BLaER1 treated with 17β-estradiol and CSF1 and Interleukin-3, amounts not matched to agents 10 nM and 100 nM (cell line): Measurements from ENCODE around the gene RORB.
A peak's percentile ranks its signal among the peaks of the same experiment; 100 is the strongest.

Source experiments
- H3K27ac ChIP-seq, 11 experiments: shearing (Covaris generic); formaldehyde crosslinking; 2 replicates each; pipeline ENCODE4 v1.8.1; 2022
- H3K27me3 ChIP-seq, 11 experiments: shearing (Covaris generic); formaldehyde crosslinking; 2 replicates each; pipeline ENCODE4 v1.8.1; 2022
- H3K36me3 ChIP-seq, 11 experiments: shearing (Covaris generic); formaldehyde crosslinking; 2 replicates each; pipeline ENCODE4 v1.8.1; 2022
- H3K4me1 ChIP-seq, 10 experiments: shearing (Covaris generic); formaldehyde crosslinking; 2 replicates each; pipeline ENCODE4 v1.8.1; 2022
- H3K4me2 ChIP-seq, 11 experiments: shearing (Covaris generic); formaldehyde crosslinking; 2 replicates each; pipeline ENCODE4 v1.8.1; 2022
- H3K4me3 ChIP-seq, 10 experiments: shearing (Covaris generic); formaldehyde crosslinking; 2 replicates each; pipeline ENCODE4 v1.8.1; 2022
- H3K9ac ChIP-seq, 11 experiments: shearing (Covaris generic); formaldehyde crosslinking; 2 replicates each; pipeline ENCODE4 v1.8.1; 2022
- H3K9me3 ChIP-seq, 11 experiments: shearing (Covaris generic); formaldehyde crosslinking; replicated peaks in 1 of 11; 2 replicates each; pipeline ENCODE4 v1.8.1; 2022
- H4K20me1 ChIP-seq, 11 experiments: shearing (Covaris generic); formaldehyde crosslinking; 2 replicates each; pipeline ENCODE4 v1.8.1; 2022
- Cebpa-rat ChIP-seq, 11 experiments: shearing (Covaris generic); IDR thresholded peaks; 2 replicates each; pipeline ENCODE4 v1.8.1; 2022

The RORB gene

GRCh38 chr9:74493512-74493911, 3.6 kb upstream of the RORB start:
- no peak overlapping the region for H3K4me2 ChIP-seq

GRCh38 chr9:74494490-74494889, 2.6 kb upstream of the RORB start:
- H3K4me3 ChIP-seq = no peak overlapping the region
- peaks cover 0 to 5% (median 0%) of the 10 kb centered on the region in 11 experiments; a peak in 1 of 22 replicates for H3K27me3 ChIP-seq
- no peak overlapping the region for H3K27ac ChIP-seq
- H3K9me3 ChIP-seq = no peaks in the 10 kb centered on the region
- peaks cover 0 to 10% (median 8%) of the 10 kb centered on the region in 10 experiments; a peak in 9 of 20 replicates for H3K4me1 ChIP-seq
- H4K20me1 ChIP-seq = peaks cover 0 to 14% (median 0%) of the 10 kb centered on the region in 11 experiments; a peak in 3 of 22 replicates
- H3K36me3 ChIP-seq = no peaks in the 10 kb centered on the region
- no peak overlapping the region for H3K4me2 ChIP-seq
- no peak for TF ChIP-seq Cebpa-rat (IDR thresholded peaks at IDR 0.05)
- no peak overlapping the region for H3K9ac ChIP-seq

More at GRCh38 chr9:74493512-74493911, 3.6 kb upstream of the RORB start:
- Histone ChIP-seq H3K36me3 (no peaks in the 10 kb centered on the region), H3K4me1 (peaks cover 0 to 10% (median 8%) of the 10 kb centered on the region in 10 experiments; a peak in 9 of 20 replicates), H3K9ac (no peak overlapping the region), H3K27me3 (peaks cover 0 to 5% (median 0%) of the 10 kb centered on the region in 11 experiments; a peak in 1 of 22 replicates), H4K20me1 (peaks cover 0 to 4% (median 0%) of the 10 kb centered on the region in 11 experiments; a peak in 2 of 22 replicates), H3K9me3 (no peaks in the 10 kb centered on the region), H3K4me3 (no peak overlapping the region), H3K27ac (no peak overlapping the region)
- no peak for TF ChIP-seq Cebpa-rat (IDR thresholded peaks at IDR 0.05)

- peak overlapping the region in 5 of 11 experiments; percentile 24 to 65 (median 42); a peak in 5 of 22 replicates for H3K27ac ChIP-seq
- peaks cover 0 to 25% (median 0%) of the 10 kb centered on the region in 11 experiments; a peak in 6 of 22 replicates for H4K20me1 ChIP-seq
- peak overlapping the region; percentile 63 to 92 (median 87) for H3K4me3 ChIP-seq
- peak overlapping the region; percentile 70 to 93 (median 89) for H3K4me2 ChIP-seq
- peaks cover 3 to 15% (median 10%) of the 10 kb centered on the region in 10 experiments; a peak in 16 of 20 replicates for H3K4me1 ChIP-seq
- H3K9me3 ChIP-seq = no peaks in the 10 kb centered on the region
- TF ChIP-seq Cebpa-rat (IDR thresholded peaks at IDR 0.05) = no peak
- H3K36me3 ChIP-seq = no peaks in the 10 kb centered on the region
- peak overlapping the region; percentile 62 to 94 (median 77); a peak in 21 of 22 replicates for H3K9ac ChIP-seq
- peaks cover 0 to 5% (median 0%) of the 10 kb centered on the region in 11 experiments; a peak in 2 of 22 replicates for H3K27me3 ChIP-seq
Measured at GRCh38 chr9:74496406-74496805, 729 bp upstream of the RORB start.

GRCh38 chr9:74497748-74498620, 849 bp downstream of the RORB start:
- H3K27me3 ChIP-seq = peaks cover 0 to 5% (median 0%) of the 10 kb centered on the region in 11 experiments; a peak in 2 of 22 replicates
- no peaks in the 10 kb centered on the region for H3K9me3 ChIP-seq
- H4K20me1 ChIP-seq = peaks cover 0 to 25% (median 0%) of the 10 kb centered on the region in 11 experiments; a peak in 6 of 22 replicates
- no peak for TF ChIP-seq Cebpa-rat (IDR thresholded peaks at IDR 0.05)
- peak overlapping the region; percentile 26 to 93 (median 87); a peak in 21 of 22 replicates for H3K27ac ChIP-seq
- H3K4me3 ChIP-seq = peak overlapping the region; percentile 63 to 92 (median 87)
- H3K9ac ChIP-seq = peak overlapping the region; percentile 64 to 94 (median 87)
- H3K36me3 ChIP-seq = no peaks in the 10 kb centered on the region
- peaks cover 7 to 28% (median 18%) of the 10 kb centered on the region in 10 experiments; a peak in 17 of 20 replicates for H3K4me1 ChIP-seq
- H3K4me2 ChIP-seq = peak overlapping the region; percentile 89 to 99 (median 94)

- TF ChIP-seq Cebpa-rat (IDR thresholded peaks at IDR 0.05) = no peak
- peak overlapping the region; percentile 63 to 92 (median 87) for H3K4me3 ChIP-seq
- peaks cover 0 to 4% (median 0%) of the 10 kb centered on the region in 11 experiments; a peak in 2 of 22 replicates for H3K36me3 ChIP-seq
- peaks cover 0 to 5% (median 0%) of the 10 kb centered on the region in 11 experiments; a peak in 2 of 22 replicates for H3K27me3 ChIP-seq
- H4K20me1 ChIP-seq = peaks cover 0 to 31% (median 0%) of the 10 kb centered on the region in 11 experiments; a peak in 7 of 22 replicates
- peak overlapping the region in 10 of 11 experiments; percentile 41 to 93 (median 88); a peak in 21 of 22 replicates for H3K27ac ChIP-seq
- peak overlapping the region; percentile 89 to 99 (median 94) for H3K4me2 ChIP-seq
- H3K9me3 ChIP-seq = no peaks in the 10 kb centered on the region
- peak overlapping the region; percentile 64 to 94 (median 87) for H3K9ac ChIP-seq
- peaks cover 8 to 35% (median 19%) of the 10 kb centered on the region in 10 experiments; a peak in 17 of 20 replicates for H3K4me1 ChIP-seq
Measured at GRCh38 chr9:74498621-74499095, 1.5 kb downstream of the RORB start.

GRCh38 chr9:74499111-74499601, 2.0 kb downstream of the RORB start:
- no peaks in the 10 kb centered on the region for H3K9me3 ChIP-seq
- peaks cover 0 to 7% (median 0%) of the 10 kb centered on the region in 11 experiments; a peak in 2 of 22 replicates for H3K36me3 ChIP-seq
- H3K4me3 ChIP-seq = peak overlapping the region; percentile 63 to 92 (median 87)
- H3K27me3 ChIP-seq = peaks cover 0 to 5% (median 0%) of the 10 kb centered on the region in 11 experiments; a peak in 2 of 22 replicates
- peaks cover 8 to 38% (median 20%) of the 10 kb centered on the region in 10 experiments; a peak in 17 of 20 replicates for H3K4me1 ChIP-seq
- TF ChIP-seq Cebpa-rat (IDR thresholded peaks at IDR 0.05) = no peak
- peak overlapping the region; percentile 89 to 99 (median 94) for H3K4me2 ChIP-seq
- H3K27ac ChIP-seq = peak overlapping the region in 10 of 11 experiments; percentile 41 to 93 (median 88); a peak in 20 of 22 replicates
- peak overlapping the region; percentile 64 to 94 (median 87) for H3K9ac ChIP-seq
- peaks cover 0 to 34% (median 0%) of the 10 kb centered on the region in 11 experiments; a peak in 7 of 22 replicates for H4K20me1 ChIP-seq

- H3K4me2 ChIP-seq = peak overlapping the region; percentile 89 to 99 (median 94)
- peak overlapping the region in 10 of 11 experiments; percentile 41 to 93 (median 88); a peak in 20 of 22 replicates for H3K27ac ChIP-seq
- H3K27me3 ChIP-seq = peaks cover 0 to 5% (median 0%) of the 10 kb centered on the region in 11 experiments; a peak in 2 of 22 replicates
- H4K20me1 ChIP-seq = peaks cover 0 to 34% (median 0%) of the 10 kb centered on the region in 11 experiments; a peak in 7 of 22 replicates
- H3K36me3 ChIP-seq = peaks cover 0 to 7% (median 0%) of the 10 kb centered on the region in 11 experiments; a peak in 2 of 22 replicates
- TF ChIP-seq Cebpa-rat (IDR thresholded peaks at IDR 0.05) = no peak
- peaks cover 8 to 46% (median 20%) of the 10 kb centered on the region in 10 experiments; a peak in 17 of 20 replicates for H3K4me1 ChIP-seq
- peak overlapping the region; percentile 63 to 92 (median 87) for H3K4me3 ChIP-seq
- no peaks in the 10 kb centered on the region for H3K9me3 ChIP-seq
- H3K9ac ChIP-seq = peak overlapping the region; percentile 64 to 94 (median 87)
Measured at GRCh38 chr9:74499770-74500583, 2.8 kb downstream of the RORB start.
